GM13976 (cell line): ENCODE data around the gene ATP11A.

ENCODE experiments used
- DNase-seq: peaks from one replicate; pipeline ENCODE4 v3.0.0; 2012; ENCODE audit warnings: low spot score
- CTCF ChIP-seq: IDR thresholded peaks from 2 replicates; pipeline ENCODE4 v1.5.1; 2012; ENCODE audit warnings: borderline replicate concordance, mild to moderate bottlenecking; ENCODE audit not compliant: insufficient read depth; ENCODE audit errors: extremely low read depth, missing control alignments, control extremely low read depth
- in situ Hi-C: fragments of 300-500 bp; cut with MboI; formaldehyde crosslinking; loops from one replicate; pipeline ENCODE4 v1.12.0; 2022; ENCODE audit warnings: low sequenced_read_pairs, mixed read lengths, inconsistent platforms; ENCODE audit not compliant: unreplicated experiment

ATP11A gene

GRCh38 chr13:112724788-112725345 is 35.0 kb downstream of the ATP11A start:
- no peak for DNase-seq
- TF ChIP-seq CTCF: no peak
- in situ Hi-C loops: no loop called here

GRCh38 chr13:112725346-112726015 is 35.6 kb downstream of the ATP11A start:
- no peak for TF ChIP-seq CTCF
- DNase-seq: no peak
- in situ Hi-C loops: no loop called here

- in situ Hi-C loops: no loop called here
Observed at GRCh38 chr13:112726016-112726767, 36.4 kb downstream of the ATP11A start.

GRCh38 chr13:112727581-112727980 is 37.7 kb downstream of the ATP11A start:
- no peak for TF ChIP-seq CTCF
- in situ Hi-C loops: no loop called here
- no peak for DNase-seq

More at GRCh38 chr13:112726016-112726767, 36.4 kb downstream of the ATP11A start:
- TF ChIP-seq CTCF: no peak
- DNase-seq: no peak

- no peak for TF ChIP-seq CTCF
- in situ Hi-C loops: no loop called here
- DNase-seq: no peak
Observed at GRCh38 chr13:112728375-112729126, 38.7 kb downstream of the ATP11A start.

- in situ Hi-C loops: no loop called here
- no peak for TF ChIP-seq CTCF
- no peak for DNase-seq
Observed at GRCh38 chr13:112729408-112729807, 39.6 kb downstream of the ATP11A start.
